Stimulated activated effector memory CD8-positive, alpha-beta T cell treated with anti-CD3 and anti-CD28 coated beads, Interleukin-12 subunit alpha, Interleukin-12 subunit beta, amount 100 ng/mL, for 72 hours (primary cell): Measurements from ENCODE around the gene QSOX1.
A peak's percentile ranks its signal among the peaks of the same experiment; 100 is the strongest.

Experiments used
- ATAC-seq: fragments of 150-1000 bp; cut with Tn5 transposase; 2 replicates; pipeline ENCODE4 v1.10.0; 2021
- DNase-seq, 2 donors: peaks; one replicate each; pipeline ENCODE4 v3.0.0; 2021 to 2022; ENCODE audit warnings: low spot score in 2 of 2
- H3K27ac Mint-ChIP-seq: one replicate; pipeline ENCODE4 v1.8.0; 2022; ENCODE audit warnings: mild to moderate bottlenecking, mixed read lengths
- H3K36me3 Mint-ChIP-seq: one replicate; pipeline ENCODE4 v1.8.0; 2022; ENCODE audit warnings: mild to moderate bottlenecking, mixed read lengths
- H3K4me1 Mint-ChIP-seq: one replicate; pipeline ENCODE4 v1.8.0; 2022; ENCODE audit warnings: mixed read lengths
- H3K4me3 Mint-ChIP-seq: one replicate; pipeline ENCODE4 v1.8.0; 2022; ENCODE audit warnings: mild to moderate bottlenecking, mixed read lengths
- H3K9me3 Mint-ChIP-seq: one replicate; pipeline ENCODE4 v1.8.0; 2022; ENCODE audit warnings: mixed read lengths

The QSOX1 gene

GRCh38 chr1:180187626-180188025, 33.0 kb downstream of the QSOX1 start:
- DNase-seq (no peak), ATAC-seq (no peak)
- Mint-ChIP-seq H3K36me3 (peaks cover 19% of the 10 kb centered on the region), H3K9me3 (no peaks in the 10 kb centered on the region), H3K4me3 (no peak overlapping the region), H3K27ac (no peak overlapping the region), H3K4me1 (peaks cover 40% of the 10 kb centered on the region)

- H3K36me3 Mint-ChIP-seq = peaks cover 19% of the 10 kb centered on the region
- no peak overlapping the region for H3K27ac Mint-ChIP-seq
- no peak overlapping the region for H3K4me3 Mint-ChIP-seq
- no peak for DNase-seq
- no peaks in the 10 kb centered on the region for H3K9me3 Mint-ChIP-seq
- H3K4me1 Mint-ChIP-seq = peaks cover 44% of the 10 kb centered on the region
- ATAC-seq = no peak
Observed at GRCh38 chr1:180188091-180188506, 33.4 kb downstream of the QSOX1 start.

DNA sequence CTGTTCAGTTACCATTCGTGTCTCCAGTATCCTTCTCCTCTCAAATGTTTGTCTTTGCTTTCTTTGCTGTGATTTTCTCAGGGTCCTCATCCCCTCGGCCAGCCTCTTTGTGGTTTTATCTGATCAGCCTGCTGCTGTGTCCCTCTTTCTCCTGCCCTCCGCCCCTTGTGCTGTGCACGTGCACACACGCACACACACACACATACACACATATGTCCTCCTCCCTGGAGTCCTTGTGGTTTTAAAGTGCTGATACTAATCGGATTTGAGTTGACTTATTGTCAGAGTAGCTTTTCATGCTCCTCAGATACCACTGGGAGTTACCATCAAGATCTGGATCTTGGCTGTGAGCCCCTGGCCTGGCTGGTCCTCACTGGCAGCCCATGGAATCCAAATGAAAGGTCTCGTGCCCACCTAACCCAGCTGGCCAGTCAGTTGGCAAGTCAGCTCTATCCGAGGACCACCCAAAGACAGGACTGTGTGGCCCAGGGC, 34.1 kb downstream of the QSOX1 start:
- Mint-ChIP-seq H3K36me3 (peaks cover 19% of the 10 kb centered on the region), H3K9me3 (no peaks in the 10 kb centered on the region), H3K4me3 (no peak overlapping the region), H3K4me1 (peaks cover 51% of the 10 kb centered on the region), H3K27ac (no peak overlapping the region)
- DNase-seq (no peak), ATAC-seq (no peak)

DNA sequence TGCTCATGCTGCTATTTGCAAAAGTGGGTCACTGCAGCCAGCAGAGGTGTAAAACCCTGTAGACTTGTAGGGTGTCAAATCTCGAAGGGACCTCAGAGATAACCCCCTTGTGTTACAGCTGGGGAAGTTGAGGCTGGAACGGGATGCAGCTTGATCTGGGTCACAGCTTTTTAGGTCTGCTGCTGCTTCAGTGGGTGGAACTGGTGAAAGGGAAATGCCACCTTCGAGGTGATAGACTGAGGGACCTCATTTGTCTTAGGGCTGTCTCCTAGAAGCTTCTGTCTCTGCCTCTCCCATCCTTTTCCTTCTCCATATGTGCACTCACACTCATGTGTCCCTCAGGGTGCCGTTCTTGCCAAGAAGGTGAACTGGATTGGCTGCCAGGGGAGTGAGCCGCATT, 35.4 kb downstream of the QSOX1 start:
- no peak for ATAC-seq
- H3K4me1 Mint-ChIP-seq = peaks cover 52% of the 10 kb centered on the region
- DNase-seq = no peak
- no peaks in the 10 kb centered on the region for H3K9me3 Mint-ChIP-seq
- H3K4me3 Mint-ChIP-seq = peak overlapping the region; percentile 23
- no peak overlapping the region for H3K27ac Mint-ChIP-seq
- H3K36me3 Mint-ChIP-seq = peaks cover 19% of the 10 kb centered on the region

DNA sequence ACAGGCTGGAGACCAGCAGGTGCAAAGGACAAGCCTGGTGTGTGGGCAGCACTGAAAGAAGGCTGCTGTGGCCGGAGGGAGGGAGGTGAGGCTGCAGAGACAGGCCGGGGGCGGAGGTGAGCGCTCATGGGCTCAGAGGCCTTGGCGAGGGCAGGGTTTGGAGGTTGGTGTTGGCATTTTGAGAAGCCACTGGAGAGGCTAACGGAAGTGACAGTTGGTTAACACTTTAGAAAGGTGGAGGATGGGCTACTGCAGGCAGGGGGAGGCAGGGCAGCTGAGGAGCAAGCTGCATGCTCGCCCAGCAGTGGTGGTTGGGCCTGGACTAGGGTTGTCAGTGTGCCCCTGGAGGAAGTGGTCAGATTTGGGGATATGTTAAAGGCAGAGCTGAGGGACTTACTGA, 37.5 kb downstream of the QSOX1 start:
- ATAC-seq = peak; percentile 66
- Mint-ChIP-seq H3K9me3 (no peaks in the 10 kb centered on the region), H3K27ac (peak overlapping the region; percentile 84), H3K36me3 (peaks cover 15% of the 10 kb centered on the region), H3K4me3 (peak overlapping the region; percentile 36), H3K4me1 (peaks cover 52% of the 10 kb centered on the region)
- DNase-seq = peak in 1 of 2 donors; percentile 12

DNA sequence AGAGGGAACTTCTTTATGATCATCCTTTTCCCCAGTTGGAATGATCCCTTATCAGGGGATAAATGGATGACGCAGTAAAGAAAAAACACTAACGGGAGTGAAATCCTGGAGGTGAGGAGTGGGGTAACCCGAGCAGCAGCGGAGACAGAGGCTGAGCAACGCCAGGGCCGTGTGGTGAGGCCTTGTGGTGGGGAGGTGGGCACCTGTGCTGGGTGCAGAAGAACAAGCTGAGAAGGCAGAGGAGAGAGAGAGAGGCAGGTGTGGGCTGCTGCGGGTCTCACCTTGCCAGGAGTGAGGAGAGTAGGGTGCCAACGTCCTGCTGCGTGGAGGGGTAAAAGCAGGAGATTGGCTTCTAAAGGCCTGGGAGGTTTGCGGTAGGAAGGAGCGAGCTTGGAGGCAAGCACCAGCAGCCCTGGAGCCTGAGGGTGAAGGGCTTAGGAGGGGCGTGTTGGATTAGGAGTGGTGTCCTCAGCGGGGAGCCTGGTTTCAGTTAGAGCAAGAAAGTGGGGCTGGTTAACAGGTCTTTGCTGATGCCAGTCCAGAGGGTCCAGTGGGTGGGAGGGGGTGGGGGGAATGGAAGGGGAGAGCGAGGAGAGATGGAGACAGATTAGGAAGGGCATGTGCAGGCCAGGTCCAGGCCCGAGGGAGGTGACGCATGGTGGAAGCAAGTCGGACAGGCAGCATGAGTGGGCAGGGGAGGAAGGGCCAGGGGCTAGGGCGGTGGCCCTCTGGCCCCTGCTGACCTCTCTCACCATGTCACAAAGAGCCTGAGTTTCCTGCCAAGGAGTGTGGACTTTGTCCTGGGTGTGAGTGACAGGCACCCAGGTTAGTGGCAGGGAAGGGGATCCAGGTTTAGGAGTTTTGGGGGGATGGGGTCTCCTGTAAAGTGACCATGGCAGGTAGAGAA, 38.7 kb downstream of the QSOX1 start:
- no peak overlapping the region for H3K4me3 Mint-ChIP-seq
- peaks cover 15% of the 10 kb centered on the region for H3K36me3 Mint-ChIP-seq
- no peaks in the 10 kb centered on the region for H3K9me3 Mint-ChIP-seq
- H3K27ac Mint-ChIP-seq = peak overlapping the region; percentile 84
- no peak for ATAC-seq
- DNase-seq = no peak
- peaks cover 51% of the 10 kb centered on the region for H3K4me1 Mint-ChIP-seq

- H3K4me1 Mint-ChIP-seq = peaks cover 45% of the 10 kb centered on the region
- ATAC-seq = no peak
- no peaks in the 10 kb centered on the region for H3K9me3 Mint-ChIP-seq
- no peak for DNase-seq
- peaks cover 15% of the 10 kb centered on the region for H3K36me3 Mint-ChIP-seq
- no peak overlapping the region for H3K4me3 Mint-ChIP-seq
- peak overlapping the region; percentile 84 for H3K27ac Mint-ChIP-seq
Observed at GRCh38 chr1:180194048-180194425, 39.4 kb downstream of the QSOX1 start.

DNA sequence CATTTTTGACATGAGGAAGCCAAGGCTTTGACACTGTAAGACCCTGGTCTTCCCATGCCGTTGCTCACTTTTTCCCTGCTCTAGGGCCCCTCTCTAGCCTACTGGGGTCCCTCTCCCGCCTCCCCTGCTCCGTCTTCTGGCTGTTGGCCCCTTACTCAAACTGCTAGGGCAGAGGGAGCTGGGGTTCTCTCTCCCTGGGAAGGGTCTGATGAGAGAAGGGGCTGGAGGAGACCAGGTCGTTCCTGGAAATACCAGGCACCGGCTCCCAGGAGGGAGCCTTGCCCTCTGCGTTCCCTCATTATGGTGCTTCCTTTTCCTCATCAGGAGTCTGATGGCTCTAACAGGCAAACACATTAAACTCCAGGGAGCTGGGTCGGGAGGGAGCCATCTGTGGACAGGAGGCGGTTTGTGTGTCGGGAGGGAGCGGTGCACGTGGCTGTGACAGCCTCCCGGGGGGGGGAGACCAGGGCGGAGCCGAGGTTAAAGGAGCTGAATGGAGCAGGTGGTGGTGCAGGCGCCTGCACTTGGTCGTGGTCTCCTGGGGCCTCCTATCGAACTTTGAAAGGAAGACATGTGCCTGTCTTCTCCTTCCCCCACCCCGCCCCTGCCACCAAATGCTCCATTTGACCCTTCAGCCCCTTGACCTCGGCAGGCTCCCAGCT, 40.0 kb downstream of the QSOX1 start:
- Mint-ChIP-seq H3K9me3 (no peaks in the 10 kb centered on the region), H3K36me3 (peaks cover 15% of the 10 kb centered on the region), H3K4me3 (no peak overlapping the region), H3K4me1 (peaks cover 40% of the 10 kb centered on the region), H3K27ac (no peak overlapping the region)
- ATAC-seq = no peak
- DNase-seq = no peak

- Mint-ChIP-seq H3K27ac (no peak overlapping the region), H3K4me3 (no peak overlapping the region)
- no peak for ATAC-seq
Observed at GRCh38 chr1:180195401-180195800, 40.7 kb downstream of the QSOX1 start.

GRCh38 chr1:180195916-180196315, 41.2 kb downstream of the QSOX1 start:
- ATAC-seq (no peak), DNase-seq (no peak)
- H3K36me3 Mint-ChIP-seq = peaks cover 12% of the 10 kb centered on the region
- no peak overlapping the region for H3K27ac Mint-ChIP-seq
- H3K9me3 Mint-ChIP-seq = no peaks in the 10 kb centered on the region
- H3K4me3 Mint-ChIP-seq = no peak overlapping the region
- peaks cover 29% of the 10 kb centered on the region for H3K4me1 Mint-ChIP-seq

More at GRCh38 chr1:180195401-180195800, 40.7 kb downstream of the QSOX1 start:
- Mint-ChIP-seq H3K36me3 (peaks cover 15% of the 10 kb centered on the region), H3K4me1 (peaks cover 33% of the 10 kb centered on the region), H3K9me3 (no peaks in the 10 kb centered on the region)
- no peak for DNase-seq

- peaks cover 23% of the 10 kb centered on the region for H3K4me1 Mint-ChIP-seq
- no peak overlapping the region for H3K27ac Mint-ChIP-seq
- ATAC-seq (no peak), DNase-seq (no peak)
- no peak overlapping the region for H3K4me3 Mint-ChIP-seq
- peaks cover 6% of the 10 kb centered on the region for H3K36me3 Mint-ChIP-seq
- no peaks in the 10 kb centered on the region for H3K9me3 Mint-ChIP-seq
Observed at GRCh38 chr1:180196436-180197003, 41.9 kb downstream of the QSOX1 start.

DNA sequence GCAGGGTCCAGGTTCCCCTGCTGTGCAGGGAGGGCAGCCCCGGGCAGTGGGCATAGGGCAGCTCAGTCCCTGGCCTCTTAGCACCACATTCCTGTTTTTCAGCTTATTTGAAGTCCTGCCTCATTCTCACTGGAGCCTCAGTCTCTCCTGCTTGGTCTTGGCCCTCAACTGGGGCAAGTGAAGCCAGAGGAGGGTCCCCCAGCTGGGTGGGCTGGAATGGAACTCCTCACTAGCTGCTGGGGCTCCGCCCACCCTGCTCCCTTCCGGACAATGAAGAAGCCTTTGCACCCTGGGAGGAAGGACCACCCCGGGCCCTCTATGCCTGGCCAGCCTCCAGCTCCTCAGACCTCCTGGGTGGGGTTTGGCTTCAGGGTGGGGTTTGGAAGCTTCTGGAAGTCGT, 42.6 kb downstream of the QSOX1 start:
- DNase-seq (no peak), ATAC-seq (no peak)
- Mint-ChIP-seq H3K27ac (no peak overlapping the region), H3K9me3 (no peaks in the 10 kb centered on the region), H3K4me1 (peaks cover 16% of the 10 kb centered on the region), H3K36me3 (no peaks in the 10 kb centered on the region), H3K4me3 (no peak overlapping the region)

GRCh38 chr1:180198196-180198595, 43.5 kb downstream of the QSOX1 start:
- H3K36me3 Mint-ChIP-seq = no peaks in the 10 kb centered on the region
- no peak overlapping the region for H3K4me3 Mint-ChIP-seq
- DNase-seq (no peak), ATAC-seq (no peak)
- H3K9me3 Mint-ChIP-seq = no peaks in the 10 kb centered on the region
- peaks cover 6% of the 10 kb centered on the region for H3K4me1 Mint-ChIP-seq
- no peak overlapping the region for H3K27ac Mint-ChIP-seq

- Mint-ChIP-seq H3K9me3 (no peaks in the 10 kb centered on the region), H3K4me3 (no peak overlapping the region), H3K36me3 (no peaks in the 10 kb centered on the region), H3K27ac (no peak overlapping the region), H3K4me1 (peaks cover 2% of the 10 kb centered on the region)
- DNase-seq (no peak), ATAC-seq (no peak)
Observed at GRCh38 chr1:180198611-180199010, 43.9 kb downstream of the QSOX1 start.

DNA sequence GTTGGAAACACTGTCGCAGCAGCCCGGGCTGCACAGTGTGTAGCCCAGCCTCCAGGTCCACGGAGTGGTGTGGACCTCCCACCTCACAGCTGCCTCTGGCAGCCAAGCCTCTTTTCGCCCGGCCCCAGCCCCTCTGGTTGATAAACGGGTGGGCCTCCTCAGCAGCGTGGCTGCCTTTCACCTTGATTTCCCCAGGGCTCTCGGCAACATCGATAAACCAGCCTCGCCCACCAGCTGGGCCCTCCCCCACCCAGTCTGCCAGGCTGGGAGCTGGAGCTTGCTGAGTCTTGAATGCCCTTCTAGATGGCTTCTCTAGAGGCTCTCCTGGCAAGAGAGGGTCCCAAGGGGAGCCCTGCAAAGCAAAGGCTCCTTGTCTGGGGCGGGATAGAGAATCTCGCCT, 44.3 kb downstream of the QSOX1 start:
- no peak for DNase-seq
- Mint-ChIP-seq H3K36me3 (no peaks in the 10 kb centered on the region), H3K9me3 (no peaks in the 10 kb centered on the region), H3K27ac (no peak overlapping the region), H3K4me3 (no peak overlapping the region), H3K4me1 (no peaks in the 10 kb centered on the region)
- no peak for ATAC-seq
